Neutrophil (primary cell): Measurements from ENCODE around the gene RBM18.

Source experiments
- H3K27ac ChIP-seq: fragments of 200-600 bp; sonication (generic); 2 replicates; pipeline ENCODE4 v1.5.1; 2016; ENCODE audit warnings: mild to moderate bottlenecking, moderate library complexity
- H3K27me3 ChIP-seq: fragments of 200-600 bp; sonication (generic); 2 replicates; pipeline ENCODE4 v1.6.0; 2016; ENCODE audit warnings: mild to moderate bottlenecking
- H3K36me3 ChIP-seq: fragments of 200-600 bp; sonication (generic); 2 replicates; pipeline ENCODE4 v1.5.1; 2017
- H3K4me1 ChIP-seq, 2 experiments: fragments of 200-600 bp in 1 of 2; sonication (generic) in 1 of 2; 1 replicate in 1 of 2; 2 replicates in 1 of 2; pipeline versions ENCODE4 v1.5.1 to v1.6.1; 2013 to 2016; ENCODE audit warnings: low read depth in 1 of 2, low read length in 1 of 2, mild to moderate bottlenecking in 1 of 2, moderate library complexity in 1 of 2; ENCODE audit not compliant: control insufficient read depth in 1 of 2, insufficient read depth in 1 of 2
- H3K4me3 ChIP-seq, 2 experiments: fragments of 200-600 bp in 1 of 2; sonication (generic) in 1 of 2; 1 replicate in 1 of 2; 2 replicates in 1 of 2; pipeline ENCODE4 v1.5.1; 2013 to 2016; ENCODE audit warnings: low read depth in 1 of 2, low read length in 1 of 2, mild to moderate bottlenecking in 1 of 2, moderate library complexity in 1 of 2
- H3K9me3 ChIP-seq: fragments of 200-600 bp; sonication (generic); 2 replicates; pipeline ENCODE4 v1.5.1; 2016
- CTCF ChIP-seq: fragments of 200-600 bp; sonication (generic); IDR thresholded peaks from 2 replicates; pipeline ENCODE4 v1.5.1; 2016; ENCODE audit warnings: antibody characterized with exemption

The RBM18 gene

GRCh38 chr9:122268041-122268814 is 3.6 kb upstream of the RBM18 start:
- Histone ChIP-seq H3K27me3 (no peaks in the 10 kb centered on the region), H3K36me3 (peaks cover 3% of the 10 kb centered on the region), H3K4me1 (peaks cover 18 to 19% of the 10 kb centered on the region in 2 experiments), H3K4me3 (no peak overlapping the region), H3K27ac (no peak overlapping the region), H3K9me3 (no peaks in the 10 kb centered on the region)
- no peak for TF ChIP-seq CTCF

- H3K27me3 ChIP-seq: no peaks in the 10 kb centered on the region
- no peak for TF ChIP-seq CTCF
- H3K4me3 ChIP-seq: peak overlapping the region; percentile 83 to 91
Observed at GRCh38 chr9:122265149-122265915, 692 bp upstream of the RBM18 start.

GRCh38 chr9:122263699-122264349 is 816 bp downstream of the RBM18 start:
- no peak for TF ChIP-seq CTCF
- H3K27me3 ChIP-seq: no peaks in the 10 kb centered on the region
- H3K36me3 ChIP-seq: peaks cover 27% of the 10 kb centered on the region
- peak overlapping the region; percentile 83 to 91 for H3K4me3 ChIP-seq
- H3K27ac ChIP-seq: peak overlapping the region; percentile 90
- H3K4me1 ChIP-seq: peaks cover 22 to 25% of the 10 kb centered on the region in 2 experiments
- H3K9me3 ChIP-seq: no peaks in the 10 kb centered on the region

More at GRCh38 chr9:122265149-122265915, 692 bp upstream of the RBM18 start:
- Histone ChIP-seq H3K27ac (peak overlapping the region; percentile 90), H3K4me1 (peaks cover 22 to 25% of the 10 kb centered on the region in 2 experiments), H3K9me3 (no peaks in the 10 kb centered on the region), H3K36me3 (peaks cover 12% of the 10 kb centered on the region)

GRCh38 chr9:122262073-122262472 is 2.6 kb downstream of the RBM18 start:
- Histone ChIP-seq H3K4me3 (no peak overlapping the region), H3K36me3 (peaks cover 41% of the 10 kb centered on the region), H3K27me3 (no peaks in the 10 kb centered on the region), H3K4me1 (peaks cover 22 to 25% of the 10 kb centered on the region in 2 experiments), H3K9me3 (no peaks in the 10 kb centered on the region), H3K27ac (no peak overlapping the region)
- no peak for TF ChIP-seq CTCF

GRCh38 chr9:122261469-122261881 is 3.2 kb downstream of the RBM18 start:
- peaks cover 22 to 25% of the 10 kb centered on the region in 2 experiments for H3K4me1 ChIP-seq
- H3K36me3 ChIP-seq: peaks cover 47% of the 10 kb centered on the region
- H3K9me3 ChIP-seq: no peaks in the 10 kb centered on the region
- H3K4me3 ChIP-seq: no peak overlapping the region
- no peak for TF ChIP-seq CTCF
- no peak overlapping the region for H3K27ac ChIP-seq
- no peaks in the 10 kb centered on the region for H3K27me3 ChIP-seq
